GM23338 (cell line): ENCODE data around the gene PPP6R1. TPM values are rescaled to one million over a fixed set of nuclear protein-coding genes. Genes with fewer than 3 reads are reported as not detected.

Experiments
- ATAC-seq: fragments of 200-7000 bp; cut with Tn5 transposase; 3 replicates; pipeline ENCODE4 v1.9.1; 2020
- DNase-seq: peaks from one replicate; pipeline ENCODE4 v3.0.0-alpha.2; 2015; ENCODE audit warnings: low spot score
- H2AFZ ChIP-seq: fragments of 200-600 bp; sonication (generic); 2 replicates; pipeline ENCODE4 v1.8.0; 2016; ENCODE audit warnings: antibody characterized with exemption, mild to moderate bottlenecking, moderate library complexity
- H3F3A ChIP-seq: fragments of 200-600 bp; sonication (generic); replicated peaks from 2 replicates; pipeline ENCODE4 v1.8.0; 2017; ENCODE audit warnings: antibody characterized with exemption, mixed run types, low read depth
- H3K27ac ChIP-seq: fragments of 200-600 bp; sonication (generic); 2 replicates; pipeline ENCODE4 v1.6.1; 2016; ENCODE audit warnings: low read depth
- H3K27me3 ChIP-seq: fragments of 200-600 bp; sonication (generic); 2 replicates; pipeline ENCODE4 v1.8.0; 2016; ENCODE audit warnings: mild to moderate bottlenecking, mixed run types, moderate library complexity; ENCODE audit not compliant: insufficient read depth
- H3K36me3 ChIP-seq: fragments of 200-600 bp; sonication (generic); 2 replicates; pipeline ENCODE4 v1.8.0; 2016; ENCODE audit warnings: mild to moderate bottlenecking; ENCODE audit not compliant: insufficient read depth
- H3K4me1 ChIP-seq: fragments of 200-600 bp; sonication (generic); 2 replicates; pipeline ENCODE4 v1.8.0; 2016; ENCODE audit warnings: mild to moderate bottlenecking, moderate library complexity; ENCODE audit not compliant: insufficient read depth
- H3K4me2 ChIP-seq: fragments of 200-600 bp; sonication (generic); 2 replicates; pipeline ENCODE4 v1.7.1; 2017; ENCODE audit warnings: mixed run types
- H3K4me3 ChIP-seq: fragments of 200-600 bp; sonication (generic); 2 replicates; pipeline ENCODE4 v1.6.1; 2016; ENCODE audit warnings: mixed run types
- H3K79me2 ChIP-seq: fragments of 200-600 bp; sonication (generic); replicated peaks from 2 replicates; pipeline ENCODE4 v1.8.0; 2017; ENCODE audit warnings: mild to moderate bottlenecking; ENCODE audit not compliant: insufficient read depth
- H3K9me2 ChIP-seq: fragments of 200-600 bp; sonication (generic); 2 replicates; pipeline ENCODE4 v1.8.0; 2017; ENCODE audit not compliant: insufficient read depth
- H4K20me1 ChIP-seq: fragments of 200-600 bp; sonication (generic); replicated peaks from 2 replicates; pipeline ENCODE4 v1.8.0; 2017; ENCODE audit warnings: mild to moderate bottlenecking; ENCODE audit not compliant: insufficient read depth
- H3K27ac Mint-ChIP-seq: 2 replicates; pipeline ENCODE4 v1.8.0; 2020; ENCODE audit warnings: inconsistent platforms, mild to moderate bottlenecking, moderate library complexity, mixed read lengths
- H3K27me3 Mint-ChIP-seq: 3 replicates; pipeline ENCODE4 v1.8.0; 2022; ENCODE audit warnings: low read depth, mild to moderate bottlenecking, moderate library complexity, mixed read lengths, inconsistent platforms; ENCODE audit not compliant: insufficient read depth, poor library complexity
- H3K36me3 Mint-ChIP-seq: 3 replicates; pipeline ENCODE4 v1.8.0; 2021; ENCODE audit warnings: low read depth, mild to moderate bottlenecking, inconsistent platforms, moderate library complexity, mixed read lengths
- H3K4me1 Mint-ChIP-seq: 3 replicates; pipeline ENCODE4 v1.8.0; 2020; ENCODE audit warnings: mild to moderate bottlenecking, inconsistent platforms, mixed read lengths
- H3K4me3 Mint-ChIP-seq: 3 replicates; pipeline ENCODE4 v1.8.0; 2021; ENCODE audit warnings: moderate library complexity, mild to moderate bottlenecking, inconsistent platforms, mixed read lengths
- H3K9me3 Mint-ChIP-seq: 3 replicates; pipeline ENCODE4 v1.8.0; 2020; ENCODE audit warnings: moderate library complexity, mild to moderate bottlenecking, inconsistent platforms, mixed read lengths
- CREB1 ChIP-seq: fragments of 250-450 bp; sonication (Bioruptor Pico); IDR thresholded peaks from 2 replicates; pipeline ENCODE4 v1.5.0; 2020; ENCODE audit warnings: low read depth, mild to moderate bottlenecking, moderate library complexity
- EZH2 ChIP-seq: fragments of 200-600 bp; sonication (generic); IDR thresholded peaks from one replicate; pipeline ENCODE4 v1.8.0; 2017; ENCODE audit warnings: antibody characterized with exemption, mild to moderate bottlenecking, low read depth; ENCODE audit not compliant: unreplicated experiment
- EZH2phosphoT487 ChIP-seq: fragments of 200-600 bp; sonication (generic); IDR thresholded peaks from one replicate; pipeline ENCODE4 v1.8.1; 2018; ENCODE audit warnings: antibody characterized with exemption; ENCODE audit not compliant: unreplicated experiment
- JUNB ChIP-seq: IDR thresholded peaks from one replicate; pipeline ENCODE4 v1.6.1; 2016; ENCODE audit warnings: antibody characterized with exemption; ENCODE audit not compliant: unreplicated experiment
- NANOG ChIP-seq: IDR thresholded peaks from 2 replicates; pipeline ENCODE4 v1.6.1; 2016; ENCODE audit warnings: antibody characterized with exemption, borderline replicate concordance
- POLR2AphosphoS5 ChIP-seq: IDR thresholded peaks from 2 replicates; pipeline ENCODE4 v1.6.1; 2016; ENCODE audit warnings: antibody characterized with exemption, low read depth
- STAT1 ChIP-seq: IDR thresholded peaks from one replicate; pipeline ENCODE4 v1.6.1; 2016; ENCODE audit warnings: antibody characterized with exemption; ENCODE audit not compliant: unreplicated experiment
- ZNF114 ChIP-seq: fragments of 250-450 bp; sonication (Bioruptor Pico); IDR thresholded peaks from 2 replicates; pipeline ENCODE4 v1.5.0; 2020; ENCODE audit warnings: mild to moderate bottlenecking, moderate library complexity
- ZNF331 ChIP-seq: fragments of 250-450 bp; sonication (Bioruptor Pico); IDR thresholded peaks from 2 replicates; pipeline ENCODE4 v1.5.0; 2020; ENCODE audit warnings: low read depth, mild to moderate bottlenecking, moderate library complexity
- polyA plus RNA-seq: library from polyadenylated mRNA; unstranded; fragments of >200 nt; fragmentation: Nextera tagmentation; extraction: Ambion mirVana; gene quantifications from 2 replicates; pipeline ENCODE4 v1.2.1, GENCODE V29; 2016
- total RNA-seq: library from RNA; depleted of rRNA; stranded (reverse); fragments of >200 nt; shearing (Covaris generic); gene quantifications from 2 replicates; pipeline ENCODE4 v1.2.3, GENCODE V29; 2014
- TF ChIP-seq, protein P1 (sequence below): IDR thresholded peaks from one replicate; pipeline ENCODE4 v1.6.1; 2018; ENCODE audit warnings: antibody characterized with exemption; ENCODE audit not compliant: unreplicated experiment
- TF ChIP-seq, protein P2 (sequence below): IDR thresholded peaks from 2 replicates; pipeline ENCODE4 v1.6.1; 2016; ENCODE audit warnings: antibody characterized with exemption

The PPP6R1 gene
- total and polyA plus RNA-seq, 2 experiments from 2014 or later: 22.2 to 70.8 TPM

DNA sequence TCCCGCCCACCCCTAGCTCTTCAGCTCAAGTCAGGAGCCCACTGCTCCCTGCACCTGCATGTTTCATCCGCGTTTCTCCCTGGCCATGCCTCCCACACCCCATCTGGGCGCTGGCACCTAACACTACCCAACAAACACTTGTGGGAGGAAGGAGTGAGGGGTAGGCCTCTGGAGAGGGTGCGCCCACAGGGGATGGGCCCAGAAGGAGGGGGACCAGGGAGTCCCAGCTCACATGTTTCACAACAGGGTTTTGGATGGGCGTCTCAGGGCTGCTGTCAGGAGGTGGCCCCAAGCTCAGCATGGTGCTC is 18.1 kb downstream of the PPP6R1 start:
- no peak overlapping the region for H3K27ac ChIP-seq
- Mint-ChIP-seq H3K27ac (no peak overlapping the region), H3K9me3 (no peaks in the 10 kb centered on the region), H3K4me1 (no peaks in the 10 kb centered on the region), H3K27me3 (no peaks in the 10 kb centered on the region), H3K36me3 (peaks cover 57% of the 10 kb centered on the region), H3K4me3 (no peak overlapping the region)
- no peak overlapping the region for H3K4me3 ChIP-seq
- peaks cover 8% of the 10 kb centered on the region for H3K36me3 ChIP-seq
- no peak overlapping the region for H2AFZ ChIP-seq
- TF ChIP-seq POLR2AphosphoS5: no peak
- TF ChIP-seq, protein P1, sequence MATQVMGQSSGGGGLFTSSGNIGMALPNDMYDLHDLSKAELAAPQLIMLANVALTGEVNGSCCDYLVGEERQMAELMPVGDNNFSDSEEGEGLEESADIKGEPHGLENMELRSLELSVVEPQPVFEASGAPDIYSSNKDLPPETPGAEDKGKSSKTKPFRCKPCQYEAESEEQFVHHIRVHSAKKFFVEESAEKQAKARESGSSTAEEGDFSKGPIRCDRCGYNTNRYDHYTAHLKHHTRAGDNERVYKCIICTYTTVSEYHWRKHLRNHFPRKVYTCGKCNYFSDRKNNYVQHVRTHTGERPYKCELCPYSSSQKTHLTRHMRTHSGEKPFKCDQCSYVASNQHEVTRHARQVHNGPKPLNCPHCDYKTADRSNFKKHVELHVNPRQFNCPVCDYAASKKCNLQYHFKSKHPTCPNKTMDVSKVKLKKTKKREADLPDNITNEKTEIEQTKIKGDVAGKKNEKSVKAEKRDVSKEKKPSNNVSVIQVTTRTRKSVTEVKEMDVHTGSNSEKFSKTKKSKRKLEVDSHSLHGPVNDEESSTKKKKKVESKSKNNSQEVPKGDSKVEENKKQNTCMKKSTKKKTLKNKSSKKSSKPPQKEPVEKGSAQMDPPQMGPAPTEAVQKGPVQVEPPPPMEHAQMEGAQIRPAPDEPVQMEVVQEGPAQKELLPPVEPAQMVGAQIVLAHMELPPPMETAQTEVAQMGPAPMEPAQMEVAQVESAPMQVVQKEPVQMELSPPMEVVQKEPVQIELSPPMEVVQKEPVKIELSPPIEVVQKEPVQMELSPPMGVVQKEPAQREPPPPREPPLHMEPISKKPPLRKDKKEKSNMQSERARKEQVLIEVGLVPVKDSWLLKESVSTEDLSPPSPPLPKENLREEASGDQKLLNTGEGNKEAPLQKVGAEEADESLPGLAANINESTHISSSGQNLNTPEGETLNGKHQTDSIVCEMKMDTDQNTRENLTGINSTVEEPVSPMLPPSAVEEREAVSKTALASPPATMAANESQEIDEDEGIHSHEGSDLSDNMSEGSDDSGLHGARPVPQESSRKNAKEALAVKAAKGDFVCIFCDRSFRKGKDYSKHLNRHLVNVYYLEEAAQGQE: no peak
- TF ChIP-seq ZNF114 (CRISPR knock-in tag): no peak
- no peak for TF ChIP-seq NANOG
- TF ChIP-seq EZH2phosphoT487: no peak
- TF ChIP-seq STAT1: no peak
- no peak for TF ChIP-seq EZH2
- TF ChIP-seq JUNB: no peak
- no peak for TF ChIP-seq CREB1 (CRISPR knock-in tag)
- no peaks in the 10 kb centered on the region for H3F3A ChIP-seq
- H4K20me1 ChIP-seq: no peaks in the 10 kb centered on the region; the same call in none of the 2 replicates
- no peaks in the 10 kb centered on the region for H3K79me2 ChIP-seq
- no peak for ATAC-seq
- DNase-seq: no peak
- H3K27me3 ChIP-seq: no peaks in the 10 kb centered on the region
- no peak overlapping the region for H3K4me2 ChIP-seq
- no peaks in the 10 kb centered on the region for H3K4me1 ChIP-seq
- no peaks in the 10 kb centered on the region for H3K9me2 ChIP-seq

DNA sequence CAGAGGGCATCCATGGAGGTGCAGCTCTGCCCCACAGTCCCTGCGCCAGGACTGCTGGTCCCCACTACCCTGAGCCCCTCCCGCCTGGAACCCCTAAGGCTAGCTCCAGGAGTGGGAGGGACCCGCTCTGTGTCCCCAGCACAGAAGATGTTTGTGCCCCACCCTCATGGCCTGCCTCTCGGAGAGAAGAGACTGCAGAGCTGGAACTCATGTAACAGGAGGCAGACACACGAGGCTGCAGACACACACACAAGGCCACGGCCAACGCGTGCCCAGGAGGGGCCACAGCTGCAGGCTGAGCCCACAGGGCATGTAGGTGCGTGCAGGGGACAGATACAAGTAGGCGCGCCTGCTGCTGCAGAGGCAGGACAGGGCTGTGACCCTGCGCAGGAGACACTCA is 19.8 kb downstream of the PPP6R1 start:
- H2AFZ ChIP-seq: no peak overlapping the region
- Mint-ChIP-seq H3K9me3 (no peaks in the 10 kb centered on the region), H3K27ac (no peak overlapping the region), H3K4me1 (no peaks in the 10 kb centered on the region), H3K36me3 (peaks cover 57% of the 10 kb centered on the region), H3K4me3 (no peak overlapping the region), H3K27me3 (peaks cover 2% of the 10 kb centered on the region)
- no peaks in the 10 kb centered on the region for H3K4me1 ChIP-seq
- DNase-seq (no peak), ATAC-seq (no peak)
- no peak overlapping the region for H3K4me3 ChIP-seq
- no peak overlapping the region for H3K4me2 ChIP-seq
- no peak overlapping the region for H3K27ac ChIP-seq
- no peaks in the 10 kb centered on the region; the same call in none of the 2 replicates for H4K20me1 ChIP-seq
- H3K36me3 ChIP-seq: peaks cover 8% of the 10 kb centered on the region
- H3K27me3 ChIP-seq: no peaks in the 10 kb centered on the region
- H3K79me2 ChIP-seq: no peaks in the 10 kb centered on the region
- no peaks in the 10 kb centered on the region for H3F3A ChIP-seq
- no peaks in the 10 kb centered on the region for H3K9me2 ChIP-seq
- TF ChIP-seq ZNF331 (no peak), NANOG (no peak), CREB1 (CRISPR knock-in tag) (no peak)
- TF ChIP-seq, protein P1: no peak
- TF ChIP-seq, protein P2, sequence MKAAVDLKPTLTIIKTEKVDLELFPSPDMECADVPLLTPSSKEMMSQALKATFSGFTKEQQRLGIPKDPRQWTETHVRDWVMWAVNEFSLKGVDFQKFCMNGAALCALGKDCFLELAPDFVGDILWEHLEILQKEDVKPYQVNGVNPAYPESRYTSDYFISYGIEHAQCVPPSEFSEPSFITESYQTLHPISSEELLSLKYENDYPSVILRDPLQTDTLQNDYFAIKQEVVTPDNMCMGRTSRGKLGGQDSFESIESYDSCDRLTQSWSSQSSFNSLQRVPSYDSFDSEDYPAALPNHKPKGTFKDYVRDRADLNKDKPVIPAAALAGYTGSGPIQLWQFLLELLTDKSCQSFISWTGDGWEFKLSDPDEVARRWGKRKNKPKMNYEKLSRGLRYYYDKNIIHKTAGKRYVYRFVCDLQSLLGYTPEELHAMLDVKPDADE: no peak
